ENCODE results near the gene MAP2.

Gene MAP2

GRCh38 chr2:209577376-209578357, 153.8 kb downstream of the MAP2 start:
- H3K36me3 ChIP-seq, result no peaks in the 10 kb centered on the region
- 0 out of 2 replicates have a peak, but pooled peaks cover 4% of the 10 kb centered on the region for H3K4me1 ChIP-seq
- H3K27me3 ChIP-seq, result no peaks in the 10 kb centered on the region
- H3K4me3 ChIP-seq, result no peak overlapping the region
- H3K4me2 ChIP-seq, result no peak overlapping the region
- no peak overlapping the region for H3K9ac ChIP-seq
- no peak for TF ChIP-seq Cebpa-rat (IDR thresholded peaks at IDR 0.05)
- H3K27ac ChIP-seq, result no peak overlapping the region
- H4K20me1 ChIP-seq, result no peaks in the 10 kb centered on the region
- no peaks in the 10 kb centered on the region for H3K9me3 ChIP-seq

GRCh38 chr2:209578394-209579001, 154.7 kb downstream of the MAP2 start:
- no peak for TF ChIP-seq Cebpa-rat (IDR thresholded peaks at IDR 0.05)

GRCh38 chr2:209579230-209579749, 155.4 kb downstream of the MAP2 start:
- Histone ChIP-seq H3K36me3 (no peaks in the 10 kb centered on the region), H3K9me3 (no peaks in the 10 kb centered on the region), H3K27me3 (no peaks in the 10 kb centered on the region), H3K4me3 (no peak overlapping the region), H3K4me1 (0 out of 2 replicates have a peak, but pooled peaks cover 4% of the 10 kb centered on the region), H4K20me1 (no peaks in the 10 kb centered on the region), H3K4me2 (no peak overlapping the region), H3K27ac (no peak overlapping the region), H3K9ac (no peak overlapping the region)
- no peak for TF ChIP-seq Cebpa-rat (IDR thresholded peaks at IDR 0.05)

More at GRCh38 chr2:209578394-209579001, 154.7 kb downstream of the MAP2 start:
- no peaks in the 10 kb centered on the region for H3K27me3 ChIP-seq
- no peak overlapping the region for H3K4me3 ChIP-seq
- no peak overlapping the region for H3K27ac ChIP-seq
- no peaks in the 10 kb centered on the region for H3K9me3 ChIP-seq
- no peaks in the 10 kb centered on the region for H3K36me3 ChIP-seq
- no peak overlapping the region for H3K9ac ChIP-seq
- no peaks in the 10 kb centered on the region for H4K20me1 ChIP-seq
- 0 out of 2 replicates have a peak, but pooled peaks cover 4% of the 10 kb centered on the region for H3K4me1 ChIP-seq
- no peak overlapping the region for H3K4me2 ChIP-seq

- H3K27ac ChIP-seq, result no peak overlapping the region
- H4K20me1 ChIP-seq, result no peaks in the 10 kb centered on the region
- no peak overlapping the region for H3K4me3 ChIP-seq
- no peak overlapping the region for H3K9ac ChIP-seq
- H3K4me2 ChIP-seq, result no peak overlapping the region
- TF ChIP-seq Cebpa-rat (IDR thresholded peaks at IDR 0.05), result no peak
- H3K4me1 ChIP-seq, result 0 out of 2 replicates have a peak, but pooled peaks cover 4% of the 10 kb centered on the region
- no peaks in the 10 kb centered on the region for H3K27me3 ChIP-seq
- H3K9me3 ChIP-seq, result no peaks in the 10 kb centered on the region
- H3K36me3 ChIP-seq, result no peaks in the 10 kb centered on the region
Measured at GRCh38 chr2:209581040-209581439, 157.2 kb downstream of the MAP2 start.

- no peak overlapping the region for H3K4me2 ChIP-seq
- H3K27ac ChIP-seq, result no peak overlapping the region
- no peak for TF ChIP-seq Cebpa-rat (IDR thresholded peaks at IDR 0.05)
- H3K36me3 ChIP-seq, result no peaks in the 10 kb centered on the region
- H3K4me3 ChIP-seq, result no peak overlapping the region
- 0 out of 2 replicates have a peak, but pooled peaks cover 7% of the 10 kb centered on the region for H3K4me1 ChIP-seq
- H3K9ac ChIP-seq, result no peak overlapping the region
- H4K20me1 ChIP-seq, result no peaks in the 10 kb centered on the region
- no peaks in the 10 kb centered on the region for H3K27me3 ChIP-seq
- H3K9me3 ChIP-seq, result no peaks in the 10 kb centered on the region
Measured at GRCh38 chr2:209582281-209582680, 158.4 kb downstream of the MAP2 start.

GRCh38 chr2:209584472-209584871, 160.6 kb downstream of the MAP2 start:
- Histone ChIP-seq H3K4me1 (0 out of 2 replicates have a peak, but pooled peaks cover 5% of the 10 kb centered on the region), H4K20me1 (no peaks in the 10 kb centered on the region), H3K27me3 (no peaks in the 10 kb centered on the region), H3K4me2 (no peak overlapping the region), H3K9ac (no peak overlapping the region), H3K9me3 (no peaks in the 10 kb centered on the region), H3K36me3 (no peaks in the 10 kb centered on the region), H3K4me3 (no peak overlapping the region), H3K27ac (no peak overlapping the region)
- no peak for TF ChIP-seq Cebpa-rat (IDR thresholded peaks at IDR 0.05)

GRCh38 chr2:209584915-209585314, 161.1 kb downstream of the MAP2 start:
- H3K9me3 ChIP-seq, result no peaks in the 10 kb centered on the region
- H4K20me1 ChIP-seq, result no peaks in the 10 kb centered on the region
- H3K4me2 ChIP-seq, result no peak overlapping the region
- no peak overlapping the region for H3K9ac ChIP-seq
- 0 out of 2 replicates have a peak, but pooled peaks cover 4% of the 10 kb centered on the region for H3K4me1 ChIP-seq
- H3K27me3 ChIP-seq, result no peaks in the 10 kb centered on the region
- H3K36me3 ChIP-seq, result no peaks in the 10 kb centered on the region
- no peak overlapping the region for H3K4me3 ChIP-seq
- H3K27ac ChIP-seq, result no peak overlapping the region
- no peak for TF ChIP-seq Cebpa-rat (IDR thresholded peaks at IDR 0.05)

- TF ChIP-seq Cebpa-rat (IDR thresholded peaks at IDR 0.05), result no peak
- Histone ChIP-seq H4K20me1 (no peaks in the 10 kb centered on the region), H3K36me3 (no peaks in the 10 kb centered on the region), H3K4me1 (0 out of 2 replicates have a peak, but pooled peaks cover 4% of the 10 kb centered on the region), H3K4me2 (no peak overlapping the region), H3K9me3 (no peaks in the 10 kb centered on the region), H3K27ac (no peak overlapping the region), H3K9ac (no peak overlapping the region), H3K27me3 (no peaks in the 10 kb centered on the region), H3K4me3 (no peak overlapping the region)
Measured at GRCh38 chr2:209591021-209591420, 167.2 kb downstream of the MAP2 start.

GRCh38 chr2:209592106-209592505, 168.3 kb downstream of the MAP2 start:
- Histone ChIP-seq H3K4me3 (no peak overlapping the region), H4K20me1 (no peaks in the 10 kb centered on the region), H3K4me1 (0 out of 2 replicates have a peak, but pooled peaks cover 3% of the 10 kb centered on the region), H3K36me3 (no peaks in the 10 kb centered on the region), H3K27me3 (no peaks in the 10 kb centered on the region), H3K9ac (no peak overlapping the region), H3K27ac (no peak overlapping the region), H3K9me3 (no peaks in the 10 kb centered on the region), H3K4me2 (no peak overlapping the region)
- no peak for TF ChIP-seq Cebpa-rat (IDR thresholded peaks at IDR 0.05)

Measured in BLaER1 (cell line).